ENCODE results near the gene AKT3. TPM values are rescaled to one million over a fixed set of nuclear protein-coding genes. Genes with fewer than 3 reads are reported as not detected.

The AKT3 gene
- total and polyA plus RNA-seq, 2 experiments from 2014 or later = 4.5 to 18.5 TPM

- TF ChIP-seq ZNF114 (CRISPR knock-in tag; IDR thresholded peaks at IDR 0.05) = no peak
- TF ChIP-seq ZNF331 (CRISPR knock-in tag; IDR thresholded peaks at IDR 0.05; ENCODE audit: low read depth) = no peak
- no peak for TF ChIP-seq EZH2 (IDR thresholded peaks at IDR 0.05; ENCODE audit: low read depth, unreplicated experiment)
- TF ChIP-seq REST (IDR thresholded peaks at IDR 0.05; ENCODE audit: unreplicated experiment) = no peak
- TF ChIP-seq CTCF (conservative IDR thresholded peaks at IDR 0.05; ENCODE audit: low read depth in 2 of 2) = no peak
- TF ChIP-seq POLR2AphosphoS5 (IDR thresholded peaks at IDR 0.05; ENCODE audit: low read depth) = no peak
- no peak for TF ChIP-seq STAT1 (IDR thresholded peaks at IDR 0.05; ENCODE audit: unreplicated experiment)
- TF ChIP-seq CREB1 (CRISPR knock-in tag; IDR thresholded peaks at IDR 0.05; ENCODE audit: low read depth) = no peak
- no peak for TF ChIP-seq NANOG (IDR thresholded peaks at IDR 0.05; ENCODE audit: borderline replicate concordance)
- no peak for TF ChIP-seq ZNF462 (CRISPR knock-in tag; IDR thresholded peaks at IDR 0.05)
- TF ChIP-seq EZH2phosphoT487 (IDR thresholded peaks at IDR 0.05; ENCODE audit: unreplicated experiment) = no peak
- TF ChIP-seq JUNB (IDR thresholded peaks at IDR 0.05; ENCODE audit: unreplicated experiment) = no peak
- no peak for TF ChIP-seq ETS1 (IDR thresholded peaks at IDR 0.05)
- Histone ChIP-seq H3K79me2 (replicated peaks; ENCODE audit: insufficient read depth) (no peaks in the 10 kb centered on the region; the same call in 1 of the 2 replicates), H2AFZ (no peak overlapping the region), H3K36me3 (ENCODE audit: insufficient read depth) (no peaks in the 10 kb centered on the region), H3K4me1 (ENCODE audit: insufficient read depth) (peaks cover 53% of the 10 kb centered on the region), H3F3A (replicated peaks; ENCODE audit: low read depth) (no peaks in the 10 kb centered on the region), H3K4me3 (no peak overlapping the region), H3K9me2 (ENCODE audit: insufficient read depth) (no peaks in the 10 kb centered on the region), H3K27ac (ENCODE audit: low read depth) (peak overlapping the region; percentile 95), H4K20me1 (replicated peaks; ENCODE audit: insufficient read depth) (no peaks in the 10 kb centered on the region), H3K4me2 (peak overlapping the region; percentile 45), H3K27me3 (ENCODE audit: insufficient read depth) (no peaks in the 10 kb centered on the region)
- Mint-ChIP-seq H3K4me1 (peaks cover 59% of the 10 kb centered on the region), H3K36me3 (ENCODE audit: low read depth) (peaks cover 16% of the 10 kb centered on the region; the same call in 2 of the 3 replicates), H3K27me3 (ENCODE audit: insufficient read depth, low read depth, poor library complexity) (peaks cover 4% of the 10 kb centered on the region), H3K4me3 (peak overlapping the region; percentile 48; the same call in 1 of the 3 replicates), H3K27ac (peak overlapping the region; percentile 94), H3K9me3 (peaks cover 9% of the 10 kb centered on the region; the same call in 2 of the 3 replicates)
- DNase-seq (ENCODE audit: low spot score) (no peak), ATAC-seq (peak; percentile 31; the same call in 1 of the 3 replicates)
Observed at GRCh38 chr1:243739335-243740003, 110.6 kb downstream of the AKT3 start.

All from GM23338 (cell line).